Measurements from ENCODE around the gene PLA2G12B.
"Not testable (repeated sequence)": the region's sequence is repeated elsewhere in the genome, so short reads cannot be mapped to it uniquely, and the experiment has no call there.

PLA2G12B gene

DNA sequence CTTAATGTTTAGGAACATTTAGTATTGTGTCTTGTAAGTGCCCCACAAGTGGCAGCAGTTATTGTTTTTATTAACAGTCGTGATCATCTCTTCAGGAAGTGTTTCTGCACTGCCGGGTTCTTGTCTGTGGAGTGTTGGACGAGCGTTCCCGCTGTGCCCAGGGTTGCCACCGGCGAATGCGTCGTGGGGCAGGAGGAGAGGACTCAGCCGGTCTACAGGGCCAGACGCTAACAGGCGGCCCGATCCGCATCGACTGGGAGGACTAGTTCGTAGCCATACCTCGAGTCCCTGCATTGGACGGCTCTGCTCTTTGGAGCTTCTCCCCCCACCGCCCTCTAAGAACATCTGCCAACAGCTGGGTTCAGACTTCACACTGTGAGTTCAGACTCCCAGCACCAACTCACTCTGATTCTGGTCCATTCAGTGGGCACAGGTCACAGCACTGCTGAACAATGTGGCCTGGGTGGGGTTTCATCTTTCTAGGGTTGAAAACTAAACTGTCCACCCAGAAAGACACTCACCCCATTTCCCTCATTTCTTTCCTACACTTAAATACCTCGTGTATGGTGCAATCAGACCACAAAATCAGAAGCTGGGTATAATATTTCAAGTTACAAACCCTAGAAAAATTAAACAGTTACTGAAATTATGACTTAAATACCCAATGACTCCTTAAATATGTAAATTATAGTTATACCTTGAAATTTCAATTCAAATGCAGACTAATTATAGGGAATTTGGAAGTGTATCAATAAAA lies 22.2 kb downstream of the PLA2G12B start:
- no peak for DNase-seq

DNA sequence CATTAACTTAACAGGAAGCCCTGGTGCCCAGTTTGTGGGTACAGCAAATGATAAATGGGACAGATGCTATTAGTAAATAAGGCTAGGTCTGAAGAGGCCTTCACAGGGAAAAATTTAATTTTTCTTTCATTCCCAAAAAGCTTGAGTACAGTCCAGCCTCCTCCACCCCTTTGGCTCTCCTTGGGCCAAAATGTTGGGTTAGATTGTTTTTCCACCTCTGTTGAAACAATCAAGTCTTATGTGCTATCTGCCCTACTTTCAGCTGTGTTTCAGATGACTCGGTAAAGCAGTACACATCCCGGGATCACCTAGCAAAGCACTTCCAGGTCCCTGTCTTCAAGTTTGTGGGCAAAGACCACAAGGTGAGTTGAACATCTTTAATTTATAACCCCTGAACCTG lies 24.3 kb downstream of the PLA2G12B start:
- no peak for DNase-seq

DNA sequence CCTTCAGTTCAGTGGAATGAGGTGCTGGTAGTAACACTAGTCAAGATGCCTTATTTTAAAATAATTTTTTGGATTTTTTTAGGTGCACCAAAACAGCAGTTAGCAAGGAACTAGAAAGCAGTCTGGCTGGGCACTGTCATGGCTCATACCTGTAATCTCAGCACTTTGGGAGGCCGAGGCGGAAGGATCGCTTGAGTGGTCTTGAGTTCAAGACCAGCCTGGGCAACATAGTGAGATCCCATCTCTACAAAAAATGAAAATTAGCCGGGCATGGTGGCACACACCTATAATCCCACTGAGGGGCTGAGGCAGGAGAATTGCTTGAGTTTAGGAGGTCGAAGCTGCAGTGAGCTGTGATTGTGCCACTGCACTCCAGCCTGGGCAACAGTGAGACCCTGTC lies 25.8 kb downstream of the PLA2G12B start:
- no peak for DNase-seq

DNA sequence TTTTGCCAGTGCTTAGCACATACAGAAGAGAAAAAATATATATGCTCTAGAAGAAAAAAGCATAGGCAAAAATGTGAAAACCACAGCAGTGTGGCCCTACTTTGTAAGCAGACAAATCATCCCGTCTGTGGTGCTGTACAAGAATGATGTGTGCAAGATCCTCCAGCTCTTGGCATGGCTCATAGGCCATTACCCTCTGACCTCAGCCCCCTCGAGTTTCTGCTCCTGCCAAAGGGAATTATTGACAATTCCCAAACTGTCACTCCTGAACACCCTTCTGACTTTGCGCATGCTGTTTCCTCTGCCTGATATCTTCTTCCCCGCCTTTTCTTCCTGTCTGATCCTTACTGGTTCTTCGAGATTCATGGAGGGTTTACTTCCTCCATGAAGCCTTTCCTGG lies 27.1 kb downstream of the PLA2G12B start:
- DNase-seq: no peak

- no peak for DNase-seq
Observed at GRCh38 chr10:72925951-72926465, 28.6 kb downstream of the PLA2G12B start.

- no peak for DNase-seq
Observed at GRCh38 chr10:72924351-72924750, 30.3 kb downstream of the PLA2G12B start.

- DNase-seq: not testable (repeated sequence)
Observed at GRCh38 chr10:72921147-72921683, 33.4 kb downstream of the PLA2G12B start.

DNA sequence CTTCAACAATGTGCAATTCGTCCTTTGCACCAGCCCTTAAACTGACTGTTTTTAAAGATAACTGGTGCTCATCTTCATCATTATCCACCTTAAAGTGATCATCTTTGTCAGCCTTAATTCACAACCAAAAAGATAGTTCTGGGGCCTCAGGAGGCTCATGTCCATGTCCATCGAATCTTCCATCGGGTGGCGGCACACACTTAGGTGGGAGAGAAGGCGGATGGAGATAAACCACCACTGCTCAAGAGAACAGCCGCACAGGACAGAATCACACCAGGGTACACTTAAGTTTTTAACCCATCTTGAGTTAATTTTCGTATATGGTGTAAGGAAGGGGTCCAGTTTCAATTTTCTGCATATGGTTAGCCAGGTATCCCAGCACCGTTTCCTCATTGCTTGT lies 36.3 kb downstream of the PLA2G12B start:
- DNase-seq: no peak

DNA sequence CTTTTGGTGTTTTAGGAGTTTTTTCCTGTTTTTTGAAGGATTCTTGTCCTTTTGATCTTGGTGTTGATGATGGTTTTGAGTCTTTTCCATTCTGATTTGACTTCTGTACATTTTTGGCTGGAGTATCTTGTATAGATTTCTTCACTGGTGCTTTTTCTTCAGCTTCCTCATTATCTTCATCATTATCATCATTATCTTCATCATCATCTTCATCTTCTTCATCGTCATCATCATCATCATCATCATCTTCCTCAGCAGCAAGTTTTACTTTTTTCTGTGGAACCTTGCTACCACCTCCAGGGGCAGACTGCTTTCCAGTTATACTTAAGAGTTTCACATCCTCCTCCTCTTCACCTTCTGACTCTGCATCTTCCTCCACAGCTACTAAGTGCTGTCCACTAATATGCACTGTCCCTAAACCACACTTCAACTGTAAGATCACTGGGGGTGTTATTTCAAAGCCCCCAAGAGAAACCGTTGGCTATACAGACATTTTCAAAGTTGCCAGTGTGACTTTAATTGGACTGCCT lies 36.7 kb downstream of the PLA2G12B start:
- DNase-seq: not testable (repeated sequence)

DNA sequence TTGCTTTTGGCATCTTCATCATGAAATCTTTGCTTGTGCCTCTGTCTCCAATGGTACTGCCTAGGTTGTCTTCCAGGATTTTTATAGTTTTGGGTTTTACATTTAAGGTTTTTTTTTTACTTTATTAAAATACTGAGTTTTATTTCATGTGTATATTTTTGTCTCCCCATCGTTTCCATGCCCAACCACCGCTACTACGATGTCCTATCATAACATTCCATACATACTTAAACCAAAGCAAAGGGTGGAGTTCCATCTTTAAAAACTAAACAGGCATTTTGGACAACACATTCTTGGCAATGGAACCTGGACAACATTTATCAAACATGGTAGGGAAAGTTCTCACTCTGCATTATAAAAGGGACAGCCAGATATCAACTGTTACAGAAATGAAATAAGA lies 37.4 kb downstream of the PLA2G12B start:
- DNase-seq: not testable (repeated sequence)

DNA sequence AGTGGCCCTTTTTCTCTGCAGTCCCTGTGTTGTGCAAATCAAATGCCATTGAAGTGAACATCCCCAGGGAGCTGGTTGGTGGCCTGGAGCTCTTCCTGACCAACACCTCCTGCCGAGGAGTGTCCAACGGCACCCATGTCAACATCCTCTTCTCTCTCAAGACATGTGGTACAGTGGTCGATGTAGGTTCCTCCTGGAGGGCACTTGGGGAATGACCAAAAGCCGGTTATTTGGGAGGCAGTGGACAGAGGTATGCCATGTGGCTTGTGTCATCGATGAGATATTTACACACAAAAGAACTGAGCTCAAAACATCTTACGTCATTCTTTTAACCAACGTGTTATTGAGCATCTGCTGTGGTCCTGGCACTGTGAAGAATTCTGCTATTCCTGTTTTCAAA lies 41.3 kb downstream of the PLA2G12B start:
- no peak for DNase-seq

GRCh38 chr10:72912736-72913135 lies 41.9 kb downstream of the PLA2G12B start:
- DNase-seq: no peak

DNA sequence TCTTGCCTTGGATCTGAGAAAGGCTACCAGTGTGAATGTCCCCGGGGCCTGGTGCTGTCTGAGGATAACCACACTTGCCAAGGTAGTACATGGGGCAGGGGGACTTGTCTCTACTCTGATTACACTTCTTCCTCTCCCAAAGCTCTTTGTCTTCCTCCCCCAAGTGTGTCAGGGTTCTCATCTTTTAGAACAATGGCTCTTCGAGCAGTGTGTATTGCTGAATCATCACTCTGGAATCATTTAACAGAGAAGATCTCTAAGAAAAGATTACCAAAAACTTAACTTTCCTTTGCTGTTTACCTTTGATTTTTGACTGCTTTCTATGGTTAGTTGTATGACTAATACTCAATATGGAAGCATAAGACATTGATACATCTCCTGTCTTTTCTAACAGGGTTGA lies 42.8 kb downstream of the PLA2G12B start:
- DNase-seq: no peak

GRCh38 chr10:72910705-72911104 lies 43.9 kb downstream of the PLA2G12B start:
- DNase-seq: no peak

- no peak for DNase-seq
Observed at GRCh38 chr10:72906446-72906845, 48.2 kb downstream of the PLA2G12B start.

DNA sequence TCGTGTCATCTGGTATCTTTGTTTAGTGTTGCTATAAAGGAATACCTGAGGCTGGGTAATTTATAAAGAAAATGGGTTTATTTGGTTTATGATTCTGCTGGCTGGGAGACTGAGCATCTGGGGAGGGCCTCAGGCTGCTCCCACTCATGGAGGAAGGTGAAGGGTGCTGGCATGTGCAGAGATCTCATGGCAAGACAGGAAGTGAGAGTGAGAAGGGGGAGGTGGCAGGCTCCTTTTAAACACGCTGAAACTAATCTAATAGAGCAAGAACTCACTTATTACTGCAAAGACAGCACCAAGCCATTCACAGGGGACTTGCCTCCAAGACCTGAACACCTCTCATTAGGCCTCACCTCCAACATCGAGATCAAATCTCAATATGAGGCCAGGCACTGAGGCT lies 49.8 kb downstream of the PLA2G12B start:
- DNase-seq: no peak

DNA sequence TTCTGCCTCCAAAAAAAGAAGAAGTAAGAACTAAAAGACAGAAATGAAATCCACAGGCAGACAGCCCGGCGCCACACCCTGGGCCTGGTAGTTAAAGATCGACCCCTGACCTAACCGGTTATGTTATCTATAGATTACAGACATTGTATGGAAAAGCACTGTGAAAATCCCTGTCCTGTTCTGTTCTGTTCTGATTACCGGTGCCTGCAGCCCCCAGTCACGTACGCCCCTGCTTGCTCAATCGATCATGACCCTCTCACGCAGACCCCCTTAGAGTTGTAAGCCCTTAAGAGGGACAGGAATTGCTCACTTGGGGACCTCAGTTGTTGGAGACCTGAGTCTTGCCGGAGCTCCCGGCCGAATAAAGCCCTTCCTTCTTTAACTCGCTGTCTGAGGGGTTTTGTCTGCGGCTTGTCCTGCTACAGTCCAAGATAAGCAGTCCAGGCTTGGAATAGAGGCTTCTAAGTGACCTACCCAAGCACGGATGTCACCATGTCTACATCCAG lies 50.6 kb downstream of the PLA2G12B start:
- DNase-seq: not testable (repeated sequence)

DNA sequence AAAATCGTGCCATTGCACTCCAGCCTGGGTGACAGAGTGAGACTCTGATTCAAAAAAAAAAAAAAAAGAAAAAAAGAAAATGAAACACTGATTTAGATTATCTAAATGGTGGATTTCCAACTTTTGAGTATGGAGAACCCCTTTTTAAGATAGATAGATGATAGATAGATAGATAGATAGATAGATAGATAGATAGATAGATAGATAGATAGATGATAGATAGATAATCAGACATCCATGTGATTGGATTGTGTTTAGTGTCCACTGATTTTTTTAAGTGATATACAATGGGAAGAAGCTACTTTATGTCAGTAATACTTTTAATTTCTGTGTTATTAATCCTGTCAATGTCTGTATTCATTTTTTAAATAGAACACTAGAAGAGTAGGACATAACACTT lies 55.1 kb downstream of the PLA2G12B start:
- no peak for DNase-seq

DNA sequence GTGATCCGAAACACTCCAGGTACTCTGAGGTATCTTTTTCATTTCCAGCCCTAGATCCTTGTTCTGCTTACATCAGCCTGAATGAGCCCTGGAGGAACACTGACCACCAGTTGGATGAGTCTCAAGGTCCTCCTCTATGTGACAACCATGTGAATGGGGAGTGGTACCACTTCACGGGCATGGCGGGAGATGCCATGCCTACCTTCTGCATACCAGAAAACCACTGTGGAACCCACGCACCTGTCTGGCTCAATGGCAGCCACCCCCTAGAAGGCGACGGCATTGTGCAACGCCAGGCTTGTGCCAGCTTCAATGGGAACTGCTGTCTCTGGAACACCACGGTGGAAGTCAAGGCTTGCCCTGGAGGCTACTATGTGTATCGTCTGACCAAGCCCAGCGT lies 56.0 kb downstream of the PLA2G12B start:
- no peak for DNase-seq

DNA sequence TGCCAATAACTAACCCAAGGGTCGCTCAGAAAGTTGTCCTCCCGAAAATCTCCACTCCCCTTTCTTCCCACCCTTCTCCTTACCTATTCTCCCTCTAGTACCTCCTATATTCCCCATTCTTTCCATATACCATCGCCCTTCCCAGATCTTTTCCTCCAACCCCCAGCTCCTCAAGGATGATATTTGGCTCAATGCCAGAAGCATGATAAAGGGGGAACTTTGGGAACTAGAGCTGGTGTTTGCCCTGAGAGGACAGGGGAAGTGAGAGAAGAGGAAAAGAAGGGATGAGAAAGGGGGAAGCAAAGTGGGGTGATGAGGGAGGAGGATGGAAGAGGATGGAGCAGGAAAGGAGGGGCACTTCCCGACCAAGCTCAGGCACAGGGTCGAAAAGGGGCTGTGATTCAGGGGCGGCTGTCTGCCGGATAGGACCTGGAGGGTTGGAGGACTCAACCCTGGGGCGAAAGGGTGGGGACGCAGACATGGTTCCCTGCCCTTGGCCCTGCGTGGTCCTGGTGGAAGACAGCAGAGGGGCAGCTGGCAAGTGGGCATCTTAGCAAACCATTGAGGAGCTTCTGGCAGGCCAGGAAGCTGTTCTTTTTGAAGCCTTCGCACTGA lies 59.3 kb downstream of the PLA2G12B start:
- no peak for DNase-seq

GRCh38 chr10:72893136-72893798 lies 61.3 kb downstream of the PLA2G12B start, which contains the start of gene OIT3:
Gene OIT3 (plus strand): TSS chr10:72893739. CDS start chr10:72893799, 60 bp downstream.
- no peak for DNase-seq

GRCh38 chr10:72890086-72890485 lies 64.5 kb downstream of the PLA2G12B start:
- DNase-seq: no peak

- no peak for DNase-seq
Observed at GRCh38 chr10:72889391-72889831, 65.2 kb downstream of the PLA2G12B start.

Measured in stimulated activated CD4-positive, alpha-beta T cell treated with anti-CD3 and anti-CD28 coated beads, Interleukin-15, amount 100 ng/mL, for 24 hours (primary cell).